ENCODE results near the gene GPD2.

The GPD2 gene

DNA sequence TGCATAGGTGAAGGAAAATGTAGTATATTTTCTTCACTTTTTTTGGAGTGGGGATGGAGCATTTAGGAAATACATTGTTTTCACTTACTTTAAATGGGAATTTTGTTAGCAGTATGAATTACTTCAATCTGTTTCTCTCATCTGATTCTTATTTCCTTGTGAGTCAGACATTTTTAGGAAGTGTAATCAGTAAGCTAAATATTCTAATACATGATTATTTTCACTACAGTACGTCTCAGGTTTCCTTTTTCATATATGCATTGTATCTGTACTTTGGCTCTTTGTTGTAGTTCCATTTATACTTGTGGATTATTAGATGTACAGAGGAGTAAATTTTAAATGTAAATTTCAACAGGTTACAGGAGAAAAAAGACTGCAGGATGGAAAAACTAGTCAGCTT, 27.9 kb downstream of the GPD2 start:
- Histone ChIP-seq H3K4me3 (ENCODE audit: low read length) (no peak overlapping the region), H3K4me1 (ENCODE audit: low read length) (no peaks in the 10 kb centered on the region), H3K9me3 (replicated peaks; ENCODE audit: insufficient read depth, low read length) (no peaks in the 10 kb centered on the region), H3K36me3 (replicated peaks; ENCODE audit: insufficient read depth, low read length) (no peaks in the 10 kb centered on the region), H3K9ac (ENCODE audit: low read length) (no peak overlapping the region), H3K79me2 (ENCODE audit: low read length) (no peaks in the 10 kb centered on the region), H3K4me2 (ENCODE audit: low read depth, low read length) (no peak overlapping the region), H3K9me2 (replicated peaks; ENCODE audit: insufficient read depth, low read length) (no peaks in the 10 kb centered on the region), H3K27me3 (replicated peaks; ENCODE audit: insufficient read depth, low read length) (no peaks in the 10 kb centered on the region), H3K27ac (ENCODE audit: low read length) (no peak overlapping the region), H2AFZ (ENCODE audit: low read length) (no peak overlapping the region), H4K20me1 (ENCODE audit: insufficient read depth, low read length) (no peaks in the 10 kb centered on the region), H3F3A (ENCODE audit: insufficient read depth, low read length) (no peaks in the 10 kb centered on the region)
- DNase-seq = no peak
- TF ChIP-seq, protein P1, sequence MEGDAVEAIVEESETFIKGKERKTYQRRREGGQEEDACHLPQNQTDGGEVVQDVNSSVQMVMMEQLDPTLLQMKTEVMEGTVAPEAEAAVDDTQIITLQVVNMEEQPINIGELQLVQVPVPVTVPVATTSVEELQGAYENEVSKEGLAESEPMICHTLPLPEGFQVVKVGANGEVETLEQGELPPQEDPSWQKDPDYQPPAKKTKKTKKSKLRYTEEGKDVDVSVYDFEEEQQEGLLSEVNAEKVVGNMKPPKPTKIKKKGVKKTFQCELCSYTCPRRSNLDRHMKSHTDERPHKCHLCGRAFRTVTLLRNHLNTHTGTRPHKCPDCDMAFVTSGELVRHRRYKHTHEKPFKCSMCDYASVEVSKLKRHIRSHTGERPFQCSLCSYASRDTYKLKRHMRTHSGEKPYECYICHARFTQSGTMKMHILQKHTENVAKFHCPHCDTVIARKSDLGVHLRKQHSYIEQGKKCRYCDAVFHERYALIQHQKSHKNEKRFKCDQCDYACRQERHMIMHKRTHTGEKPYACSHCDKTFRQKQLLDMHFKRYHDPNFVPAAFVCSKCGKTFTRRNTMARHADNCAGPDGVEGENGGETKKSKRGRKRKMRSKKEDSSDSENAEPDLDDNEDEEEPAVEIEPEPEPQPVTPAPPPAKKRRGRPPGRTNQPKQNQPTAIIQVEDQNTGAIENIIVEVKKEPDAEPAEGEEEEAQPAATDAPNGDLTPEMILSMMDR (IDR thresholded peaks at IDR 0.05; ENCODE audit: low read length) = no peak

DNA sequence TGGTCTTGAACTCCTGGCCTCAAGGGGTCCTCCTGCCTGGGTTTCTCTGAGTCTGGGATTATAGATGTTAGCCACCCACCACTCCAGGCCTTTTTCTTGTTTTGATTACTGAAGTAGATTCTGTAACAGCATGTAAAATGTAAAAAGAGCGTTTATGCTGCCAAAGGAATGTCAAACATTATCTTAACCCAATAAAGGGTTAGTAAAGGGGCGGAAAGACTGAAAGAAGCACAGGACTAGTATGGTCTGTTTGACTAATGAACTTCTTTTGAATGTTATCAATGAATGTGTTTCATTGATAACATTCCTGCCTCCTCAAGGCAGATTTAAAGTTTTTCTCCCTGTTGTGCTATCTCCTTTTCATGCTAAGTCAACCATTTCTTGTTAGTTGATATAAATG, 29.4 kb downstream of the GPD2 start:
- Histone ChIP-seq H4K20me1 (ENCODE audit: insufficient read depth, low read length) (no peaks in the 10 kb centered on the region), H3K36me3 (replicated peaks; ENCODE audit: insufficient read depth, low read length) (no peaks in the 10 kb centered on the region), H2AFZ (ENCODE audit: low read length) (no peak overlapping the region), H3K9me2 (replicated peaks; ENCODE audit: insufficient read depth, low read length) (no peaks in the 10 kb centered on the region), H3K27ac (ENCODE audit: low read length) (no peak overlapping the region), H3K4me1 (ENCODE audit: low read length) (no peaks in the 10 kb centered on the region), H3K9ac (ENCODE audit: low read length) (no peak overlapping the region), H3K4me2 (ENCODE audit: low read depth, low read length) (no peak overlapping the region), H3F3A (ENCODE audit: insufficient read depth, low read length) (no peaks in the 10 kb centered on the region), H3K4me3 (ENCODE audit: low read length) (no peak overlapping the region), H3K79me2 (ENCODE audit: low read length) (no peaks in the 10 kb centered on the region), H3K27me3 (replicated peaks; ENCODE audit: insufficient read depth, low read length) (no peaks in the 10 kb centered on the region), H3K9me3 (replicated peaks; ENCODE audit: insufficient read depth, low read length) (no peaks in the 10 kb centered on the region)
- no peak for TF ChIP-seq EZH2 (optimal IDR thresholded peaks at IDR 0.05; ENCODE audit: low read depth, low read length)
- TF ChIP-seq EZH2phosphoT487 (IDR thresholded peaks at IDR 0.05; ENCODE audit: low read length) = no peak
- TF ChIP-seq, protein P1 (IDR thresholded peaks at IDR 0.05; ENCODE audit: low read length) = no peak
- no peak for DNase-seq

DNA sequence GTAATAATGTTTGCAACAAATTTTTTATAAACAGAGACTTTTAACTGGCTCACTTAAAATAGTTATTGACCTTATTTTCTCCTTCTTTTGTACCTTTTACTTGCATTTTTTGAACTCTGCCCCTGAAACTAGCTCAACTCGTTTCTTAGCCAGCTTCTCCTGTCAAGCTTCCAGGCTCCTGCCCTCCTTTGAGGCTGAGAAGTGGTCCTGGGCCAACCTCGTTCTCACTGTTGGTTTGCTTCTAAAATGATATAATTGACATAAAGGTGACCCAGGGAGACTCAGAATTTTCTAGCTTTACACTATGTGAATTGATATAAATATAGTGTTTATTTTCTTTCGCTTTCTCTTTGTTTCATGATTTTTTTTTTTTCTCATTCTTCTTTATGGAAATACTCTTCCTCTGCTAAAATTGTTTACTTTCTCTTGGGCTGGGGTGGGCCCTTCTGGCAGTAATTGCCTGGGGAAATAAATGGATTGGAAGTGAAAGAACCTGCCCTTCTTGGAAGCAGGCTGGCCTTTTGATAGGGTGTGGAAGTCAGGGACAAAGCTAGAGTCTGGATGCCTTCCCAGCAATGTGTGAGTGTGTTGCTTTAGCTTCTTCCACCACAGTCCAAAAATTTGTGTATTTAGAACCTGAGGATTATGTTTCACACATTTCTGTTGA, 30.7 kb downstream of the GPD2 start:
- H3K9ac ChIP-seq (ENCODE audit: low read length) = no peak overlapping the region
- no peaks in the 10 kb centered on the region for H3K27me3 ChIP-seq (replicated peaks; ENCODE audit: insufficient read depth, low read length)
- no peak for DNase-seq
- no peaks in the 10 kb centered on the region for H3K36me3 ChIP-seq (replicated peaks; ENCODE audit: insufficient read depth, low read length)
- H3K79me2 ChIP-seq (ENCODE audit: low read length) = no peaks in the 10 kb centered on the region
- no peaks in the 10 kb centered on the region for H3K9me2 ChIP-seq (replicated peaks; ENCODE audit: insufficient read depth, low read length)
- no peaks in the 10 kb centered on the region for H3K9me3 ChIP-seq (replicated peaks; ENCODE audit: insufficient read depth, low read length)
- H2AFZ ChIP-seq (ENCODE audit: low read length) = no peak overlapping the region
- H3K4me1 ChIP-seq (ENCODE audit: low read length) = no peaks in the 10 kb centered on the region
- no peaks in the 10 kb centered on the region for H4K20me1 ChIP-seq (ENCODE audit: insufficient read depth, low read length)
- no peak overlapping the region for H3K4me3 ChIP-seq (ENCODE audit: low read length)
- H3K4me2 ChIP-seq (ENCODE audit: low read depth, low read length) = no peak overlapping the region; the same call in 1 of the 2 replicates
- no peaks in the 10 kb centered on the region for H3F3A ChIP-seq (ENCODE audit: insufficient read depth, low read length)
- TF ChIP-seq EZH2phosphoT487 (IDR thresholded peaks at IDR 0.05; ENCODE audit: low read length) (no peak), EZH2 (optimal IDR thresholded peaks at IDR 0.05; ENCODE audit: low read depth, low read length) (no peak)
- TF ChIP-seq, protein P1 (IDR thresholded peaks at IDR 0.05; ENCODE audit: low read length) = no peak
- H3K27ac ChIP-seq (ENCODE audit: low read length) = no peak overlapping the region

Data from MM.1S (cell line).